ENCODE data around the gene NEU2.
"Not testable (repeated sequence)": the region's sequence is repeated elsewhere in the genome, so short reads cannot be mapped to it uniquely, and the experiment has no call there.

The NEU2 gene

DNA sequence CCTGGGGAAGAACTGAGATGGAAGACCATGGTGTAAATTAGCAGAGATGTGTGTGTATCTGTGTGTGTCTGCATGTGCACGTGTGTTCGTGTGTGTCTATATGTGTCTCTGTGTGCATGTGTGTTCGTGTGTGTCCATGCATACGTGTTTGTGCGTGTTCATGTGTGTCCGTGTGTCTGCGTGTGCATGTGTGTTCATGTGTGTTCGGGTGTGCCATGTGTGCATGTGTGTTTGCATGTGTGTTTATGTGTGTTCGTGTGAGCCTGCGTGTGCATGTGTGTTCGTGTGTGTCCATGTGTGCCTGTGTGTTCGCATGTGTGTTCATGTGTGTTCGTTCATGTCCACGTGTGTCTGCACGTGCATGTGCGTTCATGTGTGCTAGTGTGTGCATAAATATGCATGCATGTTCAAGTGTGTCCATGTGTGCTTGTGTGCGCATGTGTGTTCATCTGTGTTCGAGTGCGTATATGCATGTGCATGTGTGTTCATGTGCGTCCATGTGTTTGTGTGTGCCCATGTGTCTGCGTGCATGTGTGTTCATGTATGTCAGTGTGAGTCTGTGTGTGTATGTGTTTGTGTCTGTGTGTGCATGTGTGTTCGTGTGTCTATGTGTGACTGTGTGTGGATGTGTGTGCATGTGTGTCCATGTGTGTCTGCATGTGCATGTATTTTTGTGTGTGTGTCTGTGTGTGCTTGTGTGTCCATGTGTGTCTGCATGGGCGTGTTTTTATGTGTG lies 3.1 kb downstream of the NEU2 start:
- FAIRE-seq, result no peak

DNA sequence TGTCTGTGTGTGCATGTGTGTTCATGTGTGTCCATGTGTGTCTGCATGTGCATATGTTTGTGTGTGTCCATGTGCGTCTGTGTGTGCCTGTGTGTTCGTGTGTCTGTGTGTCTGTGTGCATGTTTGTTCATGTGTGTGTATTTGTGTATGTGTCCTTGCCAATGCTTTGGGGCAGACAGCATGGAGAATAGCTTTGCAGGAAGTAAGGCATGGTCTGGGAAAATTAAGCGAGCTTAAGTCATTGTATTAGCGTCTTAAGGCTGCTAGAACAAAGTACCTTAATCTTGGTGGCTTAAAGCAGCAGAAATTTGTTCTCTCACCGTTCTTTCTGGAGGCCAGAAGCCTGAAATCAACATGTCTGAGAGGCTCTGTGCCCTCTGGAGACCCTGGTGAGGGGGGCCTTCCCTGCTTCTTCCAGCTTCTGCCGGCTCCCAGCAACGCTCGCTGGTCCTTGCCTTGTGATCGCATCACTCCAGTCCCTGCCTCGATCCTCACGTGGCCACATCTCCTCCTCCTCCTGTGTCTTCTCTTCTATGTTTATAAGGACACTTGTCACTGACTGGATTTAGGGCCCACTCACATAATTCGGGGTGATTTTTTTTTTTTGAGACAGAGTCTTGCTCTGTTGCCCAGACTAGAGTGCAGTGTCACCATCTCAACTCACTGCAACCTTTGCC lies 3.8 kb downstream of the NEU2 start:
- no peak for FAIRE-seq

DNA sequence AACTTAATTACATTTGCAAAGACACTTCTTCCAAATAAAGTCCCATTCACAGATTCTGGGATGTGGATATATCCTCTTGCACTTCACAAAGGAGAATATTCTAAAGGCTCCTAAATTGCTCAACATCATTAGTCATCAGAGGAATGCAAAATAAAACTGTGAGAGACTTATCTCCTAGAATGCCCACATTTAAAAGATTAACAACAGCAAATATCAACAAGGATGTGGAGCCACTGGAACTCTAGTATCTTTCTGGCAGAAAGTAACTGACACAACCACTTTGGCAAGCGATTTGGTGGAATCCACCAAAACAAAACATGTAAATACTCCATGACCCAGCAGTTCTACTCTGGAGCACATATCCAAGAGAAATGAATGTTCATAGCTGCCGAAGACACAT lies 4.6 kb downstream of the NEU2 start:
- no peak for FAIRE-seq

DNA sequence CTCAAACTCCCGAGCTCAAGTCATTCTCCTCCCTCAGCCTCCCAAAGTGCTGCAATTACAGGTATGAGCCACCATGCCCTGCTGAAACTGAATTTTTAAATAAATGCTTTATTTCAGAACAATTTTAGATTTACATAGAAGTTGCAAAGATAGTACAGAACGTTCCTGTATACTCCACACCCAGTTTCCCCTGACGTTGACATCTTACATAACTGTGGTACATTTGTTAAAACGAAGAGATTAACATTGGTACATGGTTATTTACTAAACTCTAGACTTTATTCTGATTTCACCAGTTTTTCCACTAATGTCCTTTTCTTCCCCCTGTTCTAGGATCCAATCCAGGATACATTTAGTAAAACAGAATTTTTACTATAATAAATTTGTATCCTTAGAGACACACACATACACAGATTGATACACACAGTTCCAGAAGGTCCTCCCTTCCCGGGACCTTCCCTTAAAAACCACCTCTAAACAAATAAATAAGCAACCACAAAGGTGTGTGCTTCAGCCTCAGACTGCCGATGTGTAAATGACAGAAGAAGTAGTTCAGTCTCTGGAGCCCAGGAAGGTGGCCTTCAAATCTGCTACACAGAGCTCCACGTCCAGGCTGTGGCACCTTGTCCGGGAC lies 6.9 kb downstream of the NEU2 start:
- FAIRE-seq, result no peak

DNA sequence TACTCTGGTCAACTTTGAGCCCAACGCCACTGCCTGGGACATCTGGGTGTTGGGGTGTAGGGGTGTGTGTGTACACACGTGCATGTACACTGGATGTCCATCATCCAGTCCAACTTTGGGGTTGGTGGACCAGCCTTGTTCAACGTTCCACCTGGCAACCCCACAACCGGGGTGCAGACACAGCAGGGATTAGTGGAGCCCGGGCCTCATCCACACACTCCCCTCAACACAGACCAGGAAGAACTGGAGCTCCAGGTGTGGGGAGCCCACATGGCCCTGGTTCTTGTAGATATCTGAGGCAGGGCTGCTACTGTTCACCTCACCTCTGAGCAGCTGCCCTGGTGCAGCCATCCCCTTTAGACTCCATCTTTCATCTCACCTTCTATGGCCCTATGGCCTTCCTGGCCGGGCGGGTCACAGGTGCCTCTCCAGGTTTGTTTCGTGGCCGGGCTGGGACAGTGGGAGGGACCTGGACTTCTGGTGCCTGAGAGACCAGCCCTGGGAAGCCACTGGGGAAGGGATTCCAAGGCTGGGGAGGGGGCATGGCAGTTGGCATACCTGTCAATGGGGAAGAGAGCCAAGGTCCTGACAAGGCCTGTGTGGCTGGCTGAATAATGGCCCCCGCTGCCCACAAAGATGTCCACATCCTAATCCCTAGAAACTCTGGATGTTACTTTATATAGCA lies 7.5 kb downstream of the NEU2 start:
- no peak for FAIRE-seq

DNA sequence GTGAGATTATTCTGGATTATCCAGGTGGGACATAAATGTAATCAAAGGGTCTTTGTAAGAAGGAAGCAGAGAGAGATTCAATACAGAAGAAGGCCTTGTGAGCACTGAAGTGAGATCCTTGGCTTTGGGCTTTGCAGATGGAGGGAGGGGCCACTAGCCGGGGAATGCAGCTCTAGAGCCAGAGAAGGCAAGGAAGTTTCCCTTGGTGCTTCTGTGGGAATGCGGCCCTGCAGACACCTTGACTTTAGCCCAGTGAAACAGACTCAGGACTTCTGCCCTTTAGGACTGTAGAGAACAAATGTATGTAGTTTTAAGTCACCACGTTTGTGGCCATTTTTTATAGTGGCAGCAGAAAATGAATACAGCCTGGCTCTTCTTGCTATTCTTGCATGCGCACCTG lies 8.1 kb downstream of the NEU2 start:
- no peak for FAIRE-seq

DNA sequence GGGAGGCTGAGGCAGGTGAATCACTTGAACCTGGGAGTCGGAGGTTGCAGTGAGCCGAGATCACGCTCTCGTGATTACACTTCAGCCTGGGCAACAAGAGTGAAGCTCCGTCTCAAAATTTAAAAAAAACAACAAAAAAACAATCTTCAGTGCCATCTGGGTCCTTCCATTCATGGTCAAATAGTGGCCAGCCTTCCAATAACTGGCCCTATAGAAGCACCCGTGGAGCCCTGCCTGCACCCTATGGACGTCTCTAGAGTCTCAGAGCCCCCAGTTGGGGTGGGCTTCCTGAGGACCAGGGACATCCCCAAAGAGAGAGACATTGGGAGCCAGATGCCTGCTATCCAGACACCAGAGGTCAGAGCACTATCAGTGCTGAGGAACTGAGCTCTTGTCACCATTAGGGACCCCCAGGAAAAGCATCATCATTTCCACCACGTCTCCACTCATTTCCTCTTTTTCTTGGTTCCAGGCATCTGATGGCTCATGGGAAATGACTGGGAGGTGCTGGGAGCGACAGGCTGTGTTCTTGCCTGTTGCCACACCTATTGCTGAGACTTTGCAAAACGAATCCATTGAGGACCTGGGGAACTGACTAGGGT lies 9.4 kb downstream of the NEU2 start:
- no peak for FAIRE-seq

DNA sequence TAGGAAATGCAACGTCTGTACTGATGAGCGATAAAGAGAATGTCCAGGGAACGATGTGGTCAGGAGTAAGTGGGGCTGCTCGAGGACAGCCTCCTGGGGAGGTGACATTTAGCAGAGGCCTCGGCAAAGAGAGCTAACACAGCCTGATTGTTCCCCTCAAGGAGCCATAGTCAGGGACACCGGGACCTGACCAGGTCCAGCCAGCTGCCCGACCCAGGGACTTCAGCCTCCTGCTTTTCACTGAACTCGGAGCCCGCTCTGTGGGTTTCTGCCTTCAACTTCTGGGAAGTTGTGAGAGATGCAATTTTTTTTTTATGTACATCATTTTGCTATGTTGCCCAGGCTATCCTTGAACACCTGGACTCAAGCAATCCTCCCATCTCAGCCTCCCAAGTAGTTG lies 10.1 kb downstream of the NEU2 start:
- FAIRE-seq, result no peak

DNA sequence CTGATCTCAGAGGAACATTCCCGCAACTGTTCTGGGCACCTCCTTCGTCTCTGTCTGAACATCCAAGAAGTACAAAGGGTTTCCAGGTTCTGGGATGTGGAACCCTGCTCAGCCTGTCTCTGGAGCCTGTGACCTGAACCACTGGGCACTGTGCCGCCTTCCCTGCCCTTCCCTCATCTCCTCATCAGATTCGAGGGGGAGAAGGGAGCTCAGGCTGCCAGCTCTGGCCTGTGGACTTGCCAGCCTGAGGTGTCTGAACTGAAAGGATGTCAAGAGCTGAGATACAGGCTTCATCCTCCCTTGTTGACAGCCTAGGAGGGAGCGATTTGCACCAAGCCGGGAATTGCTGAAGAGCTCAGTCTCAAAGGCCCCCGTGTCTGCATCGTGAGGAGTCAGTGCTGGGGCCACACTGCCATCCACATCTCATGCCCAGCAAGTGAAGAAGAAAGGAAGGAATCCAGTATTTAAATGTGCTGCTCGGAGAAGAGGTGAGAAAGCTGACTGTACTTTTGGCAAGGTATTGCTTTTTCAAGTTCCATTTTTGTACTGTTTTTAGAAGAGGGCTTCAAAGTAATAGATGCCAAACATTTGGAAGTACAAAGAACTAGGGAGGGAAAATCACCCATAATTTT lies 12.6 kb downstream of the NEU2 start:
- FAIRE-seq, result no peak

DNA sequence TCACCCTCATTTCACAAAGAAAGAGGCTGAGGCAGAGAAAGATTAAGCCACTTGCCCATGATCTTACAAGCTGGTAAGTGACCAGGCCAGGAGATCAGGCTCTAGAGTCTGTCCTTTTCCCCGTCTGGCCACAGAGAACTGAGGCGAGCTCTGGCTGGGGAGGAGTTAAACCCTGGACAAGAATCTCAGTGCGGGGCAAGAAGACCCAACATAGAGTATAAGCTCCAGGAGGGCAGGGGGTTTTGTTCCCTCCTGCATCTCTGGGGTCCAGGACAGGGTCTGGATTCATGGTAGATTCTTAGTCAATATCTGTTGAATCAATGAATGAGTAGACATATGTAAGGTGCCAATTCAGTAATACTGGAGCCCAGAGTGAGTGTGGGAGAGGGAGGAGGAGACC lies 14.7 kb downstream of the NEU2 start:
- FAIRE-seq, result no peak

DNA sequence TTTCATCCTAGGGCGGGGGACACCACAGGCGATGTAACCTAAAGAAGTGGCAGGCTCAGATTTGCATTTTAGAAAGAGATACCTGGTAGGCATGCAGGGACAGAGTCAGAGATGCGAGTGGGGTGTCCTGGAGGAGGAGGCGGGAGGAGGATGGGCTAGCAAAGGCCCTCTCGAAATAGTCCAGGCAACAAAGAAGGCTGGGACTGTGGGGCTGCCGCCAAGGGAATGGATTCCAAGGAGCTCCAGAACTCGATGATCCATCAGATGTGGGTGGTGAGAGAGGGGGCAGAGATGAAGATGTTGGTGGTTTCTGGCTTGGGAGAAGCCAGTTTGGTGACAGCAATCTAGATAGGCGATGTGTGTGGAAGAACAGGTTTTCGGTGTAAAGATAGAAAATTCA lies 15.2 kb downstream of the NEU2 start:
- no peak for FAIRE-seq

DNA sequence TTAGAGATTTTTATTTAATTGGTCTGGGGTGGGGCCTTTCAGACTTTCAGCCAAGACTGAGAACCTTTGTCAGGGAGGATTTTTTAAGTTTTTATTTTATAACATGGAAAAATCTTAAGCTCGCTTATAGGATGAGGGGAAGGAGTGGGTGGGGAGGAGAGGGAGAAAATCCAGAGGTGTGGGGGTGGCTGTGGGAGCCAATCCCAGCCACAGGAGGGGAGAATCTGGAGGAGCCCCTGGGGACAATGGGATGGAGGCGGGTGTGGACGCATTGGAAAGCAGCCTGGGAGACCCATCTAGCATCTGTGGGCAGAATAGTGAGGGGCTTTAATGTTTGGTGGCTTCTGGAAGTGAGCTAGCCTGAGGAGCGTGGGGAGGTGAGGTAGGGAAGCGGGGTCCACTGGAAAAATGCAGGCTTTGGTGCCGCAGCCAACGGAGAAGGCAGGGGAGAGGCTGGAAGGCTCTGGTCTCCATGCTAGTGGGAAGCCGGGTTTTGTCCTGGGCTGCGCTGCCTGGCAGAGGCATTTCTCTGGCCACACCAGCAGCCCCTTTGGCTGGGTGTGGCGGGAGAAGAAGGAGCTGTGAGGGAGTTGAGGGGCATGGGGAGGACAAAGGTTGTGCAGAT lies 16.2 kb downstream of the NEU2 start:
- FAIRE-seq, result no peak

DNA sequence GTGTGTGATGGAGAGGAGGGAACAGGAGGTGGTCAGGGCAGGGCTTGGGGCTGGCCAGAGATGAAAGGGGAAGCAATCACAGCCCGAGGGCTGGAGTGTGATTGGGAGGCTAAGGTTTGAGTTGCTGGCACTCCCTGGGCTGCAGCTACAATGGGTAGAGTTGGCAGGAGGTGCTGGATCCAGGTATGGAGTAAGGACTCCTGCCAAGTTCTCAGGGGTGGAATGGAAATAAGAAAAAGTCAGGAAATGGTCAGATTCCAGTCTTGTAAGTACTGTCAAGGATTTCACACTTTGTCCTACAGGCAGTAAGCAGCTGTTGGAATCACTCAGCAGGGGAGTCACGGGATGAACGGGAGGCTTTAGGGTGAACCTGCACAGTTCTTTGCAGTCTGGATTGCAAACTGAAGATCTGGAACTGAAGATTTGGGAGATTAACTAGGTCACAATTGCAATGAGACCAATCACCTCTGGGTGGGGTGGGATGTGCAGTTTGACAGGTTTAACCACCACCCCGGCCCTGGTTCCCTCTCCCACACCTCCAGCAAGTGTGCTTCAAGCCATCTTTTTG lies 16.8 kb downstream of the NEU2 start:
- no peak for FAIRE-seq

DNA sequence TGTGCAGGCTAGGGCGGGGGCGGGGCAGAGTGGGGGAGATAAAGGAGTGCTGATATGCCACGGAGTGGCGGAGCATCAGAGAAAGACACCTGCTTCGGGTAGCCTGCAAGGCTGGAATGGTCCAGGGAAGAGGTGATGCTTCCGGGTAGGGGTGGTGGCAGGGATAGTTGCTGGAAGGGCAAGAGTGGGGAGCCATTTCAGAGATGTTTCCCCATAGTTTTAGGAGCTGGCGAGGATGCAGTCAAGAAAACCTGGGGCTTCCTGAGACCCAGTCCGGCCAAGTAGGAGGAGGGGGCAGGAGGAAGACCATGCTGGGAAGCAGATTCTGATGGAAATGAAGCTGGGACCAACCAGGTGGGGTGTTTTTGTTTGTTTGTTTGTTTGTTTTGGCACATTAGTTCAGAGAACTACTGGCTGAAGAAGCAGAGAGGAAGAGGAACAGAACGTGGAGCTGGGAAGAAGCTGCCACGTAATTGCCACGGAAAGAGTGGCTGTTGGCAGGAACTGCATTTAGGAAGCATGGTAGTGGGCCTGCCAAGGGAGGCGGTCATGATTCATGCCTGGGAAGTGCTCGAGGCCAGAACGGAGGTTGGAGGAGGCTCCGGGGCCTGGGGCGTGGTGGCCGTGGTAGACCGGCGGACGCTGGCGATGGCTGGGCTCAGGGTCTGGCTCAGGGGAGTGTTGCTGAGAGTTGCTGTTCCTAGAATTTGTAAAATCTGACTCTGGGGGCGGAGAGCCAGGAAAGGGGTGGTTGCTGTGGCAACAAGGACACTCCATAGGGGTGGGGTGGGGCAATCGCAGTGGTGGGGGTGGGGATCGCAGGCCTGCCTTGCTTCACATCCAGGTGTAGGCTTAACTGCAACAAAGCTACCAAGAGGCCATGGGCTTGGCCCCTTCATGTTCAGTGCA lies 19.0 kb downstream of the NEU2 start:
- FAIRE-seq, result no peak

DNA sequence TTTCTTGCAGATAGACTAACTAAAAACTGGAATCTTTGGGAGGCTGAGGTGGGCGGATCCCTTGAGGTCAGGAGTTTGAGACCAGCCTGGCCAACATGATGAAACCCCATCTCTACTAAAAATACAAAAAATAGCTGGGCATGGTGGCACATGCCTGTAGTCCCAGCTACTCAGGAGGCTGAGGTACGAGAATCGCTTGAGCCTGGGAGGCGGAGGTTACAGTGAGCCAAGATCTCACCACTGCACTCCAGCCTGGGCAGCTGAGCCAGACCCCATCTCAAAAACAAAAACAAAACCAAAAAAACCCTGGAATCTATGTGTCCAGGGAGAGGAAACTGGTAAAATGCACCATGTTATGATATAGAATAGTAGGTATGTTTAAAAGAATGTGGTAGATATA lies 20.0 kb downstream of the NEU2 start:
- not testable (repeated sequence) for FAIRE-seq

DNA sequence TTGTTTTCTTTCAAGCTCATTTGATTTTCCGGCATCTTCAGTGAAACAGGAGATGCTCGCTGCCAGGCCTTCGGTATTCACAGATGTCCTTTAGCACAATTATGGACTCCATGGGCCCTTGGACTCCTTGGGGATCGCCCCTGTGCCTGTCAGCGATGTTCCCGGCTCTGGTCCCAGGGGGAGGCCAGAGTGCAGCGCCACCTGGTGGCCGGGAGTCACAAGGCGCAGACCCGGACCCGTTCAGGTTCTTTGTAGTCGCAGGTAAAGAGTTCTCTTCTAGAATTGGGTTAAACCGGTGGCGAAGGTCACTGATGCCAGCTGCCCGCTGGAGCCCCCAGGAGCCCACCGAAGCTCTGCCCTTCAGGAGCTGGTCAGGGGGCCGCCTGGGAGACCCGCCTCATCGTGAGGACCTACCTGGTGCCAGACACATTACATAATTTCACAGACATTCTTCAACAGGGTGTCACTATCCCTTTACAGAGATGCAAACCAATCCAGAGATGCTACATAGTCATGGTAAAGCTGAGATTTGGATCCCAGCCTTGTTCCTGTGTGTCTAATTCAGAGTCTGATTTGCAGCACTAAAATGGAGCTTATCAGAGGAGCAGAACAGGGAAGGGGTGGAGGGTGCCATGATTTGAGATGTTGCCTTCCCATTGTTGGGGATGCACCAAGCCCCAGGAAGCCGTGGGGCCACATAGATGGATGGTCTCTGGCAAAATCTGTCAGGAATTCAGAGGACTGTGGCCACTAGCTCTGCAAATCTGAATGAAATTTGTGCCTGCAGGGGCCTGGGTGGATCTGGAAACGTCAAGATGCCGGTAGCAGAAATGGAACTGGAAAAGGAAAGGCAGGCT lies 21.7 kb downstream of the NEU2 start:
- FAIRE-seq, result no peak

DNA sequence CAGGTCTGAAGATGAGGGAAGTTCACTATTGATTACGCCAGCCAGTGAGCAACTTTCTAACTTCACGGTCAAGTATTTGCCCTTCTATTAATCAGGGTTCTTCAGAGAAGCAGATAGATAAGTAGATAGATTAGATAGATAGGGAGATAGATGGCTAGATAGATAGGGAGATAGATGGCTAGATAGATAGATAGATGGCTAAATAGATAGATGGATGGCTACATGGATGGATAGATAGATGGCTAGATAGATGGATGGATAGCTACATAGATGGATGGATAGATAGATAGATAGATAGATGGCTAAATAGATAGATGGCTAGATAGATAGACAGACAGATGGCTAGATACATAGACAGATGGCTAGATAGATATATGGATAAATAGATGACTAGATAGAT lies 22.9 kb downstream of the NEU2 start:
- no peak for FAIRE-seq

DNA sequence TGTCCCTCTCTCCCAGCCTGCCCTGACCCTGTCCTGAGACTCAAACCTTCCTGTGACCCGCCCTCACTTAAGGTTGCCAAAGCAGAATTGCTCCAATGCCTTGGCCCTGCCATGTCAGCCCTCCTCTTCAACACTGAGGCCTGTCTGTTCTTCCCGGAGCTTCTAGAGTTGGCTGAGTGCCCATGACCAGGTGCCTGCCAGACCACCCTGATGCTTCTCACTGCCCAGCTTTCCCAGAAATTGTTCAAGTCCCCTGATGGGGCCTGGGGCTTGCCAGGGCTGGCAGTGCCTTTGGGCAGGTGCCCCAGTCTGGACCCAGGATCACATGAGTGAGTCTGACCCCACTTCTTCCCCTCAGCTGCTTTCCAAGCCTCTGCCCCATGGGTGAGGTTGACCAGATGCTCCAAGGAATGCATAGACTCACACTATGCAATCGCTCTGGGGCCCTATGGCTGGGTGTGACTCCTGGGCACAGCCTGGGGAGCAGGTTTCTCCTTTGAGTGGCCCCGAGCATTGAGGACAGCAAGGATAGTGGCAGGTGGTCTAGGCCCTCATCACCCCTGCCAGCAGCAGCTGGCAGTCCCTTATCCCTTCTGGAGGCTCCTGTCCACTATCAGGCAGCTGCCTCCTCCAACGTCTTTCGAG lies 24.6 kb downstream of the NEU2 start:
- no peak for FAIRE-seq

All from endometrium (tissue), 2 donors.